Thyroid gland (tissue), 4 donors: ENCODE measurements around the gene ABCC8. TPM values are rescaled to one million over a fixed set of nuclear protein-coding genes. Genes with fewer than 3 reads are reported as not detected.

Experiments
- DNase-seq, 2 donors: peaks; one replicate each; pipeline ENCODE4 v3.0.0-alpha.2; 2019
- H3K27ac ChIP-seq, 3 donors: fragments of 200-600 bp; sonication (generic); 1 replicate in 2 of 3; 2 replicates in 1 of 3; pipeline ENCODE4 v1.5.1; 2016 to 2019; ENCODE audit warnings: mild to moderate bottlenecking in 1 of 3, moderate library complexity in 1 of 3
- H3K27me3 ChIP-seq: fragments of 200-600 bp; sonication (generic); one replicate; pipeline ENCODE4 v1.5.1; 2019
- H3K36me3 ChIP-seq, 2 donors: fragments of 200-600 bp; sonication (generic); one replicate each; pipeline ENCODE4 v1.5.1; 2016 to 2019
- H3K4me1 ChIP-seq, 2 donors: fragments of 200-600 bp; sonication (generic); one replicate each; pipeline ENCODE4 v1.5.1; 2017 to 2019
- H3K4me3 ChIP-seq, 3 donors: fragments of 200-600 bp; sonication (generic); replicated peaks in 1 of 3; 1 replicate in 2 of 3; 2 replicates in 1 of 3; pipeline ENCODE4 v1.5.1; 2016; ENCODE audit warnings: mild to moderate bottlenecking in 1 of 3
- H3K9me3 ChIP-seq: fragments of 200-600 bp; sonication (generic); one replicate; pipeline ENCODE4 v1.5.1; 2017
- POLR2A ChIP-seq, 2 donors: fragments of 450-650 bp; IDR thresholded peaks; one replicate each; pipeline ENCODE4 v1.6.1; 2017; ENCODE audit warnings: antibody characterized with exemption in 2 of 2, mild to moderate bottlenecking in 2 of 2, moderate library complexity in 1 of 2
- WGBS, 2 donors: methylation state at CpG; one replicate each; pipeline ENCODE4 v1.1.5; 2017; 5-methylcytosine and 5-hydroxymethylcytosine counted together
- intact Hi-C: fragments of 100-400 bp; cut with DNase I; formaldehyde crosslinking; loops from one replicate; pipeline ENCODE4 v1.15.1; 2023
- total RNA-seq, 4 donors: library from RNA; depleted of rRNA; stranded (reverse); fragments of >200 nt; gene quantifications; one replicate each; pipeline ENCODE4 v1.2.3, GENCODE V29; 2016
- TF ChIP-seq, protein P1 (sequence below), 6 experiments: fragments of 200-600 bp in 3 of 6; fragments of 450-650 bp in 3 of 6; sonication (generic) in 3 of 6; IDR thresholded peaks; one replicate each; pipeline ENCODE4 v1.5.1; 2016 to 2019; ENCODE audit warnings: antibody characterized with exemption in 6 of 6, mild to moderate bottlenecking in 2 of 6, inconsistent platforms in 1 of 6, moderate library complexity in 1 of 6

Gene ABCC8
- total RNA-seq, 4 donors from 2014 or later, result 10.9 to 19.1 (median 15.1) TPM

GRCh38 chr11:17410606-17411379, 65.9 kb downstream of the ABCC8 start:
- 68 to 72% methylated on average over 11 of the region's 11 CpGs for WGBS, 2 donors
- no peak overlapping the region for H3K27ac ChIP-seq
- no peaks in the 10 kb centered on the region for H3K27me3 ChIP-seq
- intact Hi-C loops, result no loop called here
- H3K4me3 ChIP-seq, result no peak overlapping the region
- no peaks in the 10 kb centered on the region for H3K9me3 ChIP-seq
- no peaks in the 10 kb centered on the region for H3K36me3 ChIP-seq
- H3K4me1 ChIP-seq, result peaks cover 36 to 43% of the 10 kb centered on the region in 2 donors
- no peak for DNase-seq
- TF ChIP-seq, protein P1, sequence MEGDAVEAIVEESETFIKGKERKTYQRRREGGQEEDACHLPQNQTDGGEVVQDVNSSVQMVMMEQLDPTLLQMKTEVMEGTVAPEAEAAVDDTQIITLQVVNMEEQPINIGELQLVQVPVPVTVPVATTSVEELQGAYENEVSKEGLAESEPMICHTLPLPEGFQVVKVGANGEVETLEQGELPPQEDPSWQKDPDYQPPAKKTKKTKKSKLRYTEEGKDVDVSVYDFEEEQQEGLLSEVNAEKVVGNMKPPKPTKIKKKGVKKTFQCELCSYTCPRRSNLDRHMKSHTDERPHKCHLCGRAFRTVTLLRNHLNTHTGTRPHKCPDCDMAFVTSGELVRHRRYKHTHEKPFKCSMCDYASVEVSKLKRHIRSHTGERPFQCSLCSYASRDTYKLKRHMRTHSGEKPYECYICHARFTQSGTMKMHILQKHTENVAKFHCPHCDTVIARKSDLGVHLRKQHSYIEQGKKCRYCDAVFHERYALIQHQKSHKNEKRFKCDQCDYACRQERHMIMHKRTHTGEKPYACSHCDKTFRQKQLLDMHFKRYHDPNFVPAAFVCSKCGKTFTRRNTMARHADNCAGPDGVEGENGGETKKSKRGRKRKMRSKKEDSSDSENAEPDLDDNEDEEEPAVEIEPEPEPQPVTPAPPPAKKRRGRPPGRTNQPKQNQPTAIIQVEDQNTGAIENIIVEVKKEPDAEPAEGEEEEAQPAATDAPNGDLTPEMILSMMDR (IDR thresholded peaks at IDR 0.05), result no peak

GRCh38 chr11:17408641-17409040, 68.0 kb downstream of the ABCC8 start:
- Histone ChIP-seq H3K4me3 (no peak overlapping the region), H3K4me1 (peaks cover 51 to 60% of the 10 kb centered on the region in 2 donors), H3K36me3 (no peaks in the 10 kb centered on the region), H3K9me3 (no peaks in the 10 kb centered on the region), H3K27me3 (no peaks in the 10 kb centered on the region), H3K27ac (peak overlapping the region; percentile 87 to 98 (median 93))
- TF ChIP-seq POLR2A (IDR thresholded peaks at IDR 0.05), result no peak
- TF ChIP-seq, protein P1 (IDR thresholded peaks at IDR 0.05), result no peak
- intact Hi-C loops, result no loop called here
- WGBS, 2 donors, result 68% methylated on average over 7 of the region's 7 CpGs
- DNase-seq, result peak; percentile 53 to 76

- TF ChIP-seq POLR2A (IDR thresholded peaks at IDR 0.05), result peak in 1 of 2 donors; percentile 23
- TF ChIP-seq, protein P1 (IDR thresholded peaks at IDR 0.05), result no peak
- DNase-seq, result peak; percentile 76 to 79
- intact Hi-C loops, result no loop called here
- 46 to 55% methylated on average over 2 of the region's 2 CpGs for WGBS, 2 donors
- H3K9me3 ChIP-seq, result no peaks in the 10 kb centered on the region
- H3K4me3 ChIP-seq, result no peak overlapping the region
- peak overlapping the region; percentile 93 to 98 (median 98) for H3K27ac ChIP-seq
- H3K4me1 ChIP-seq, result peaks cover 52 to 62% of the 10 kb centered on the region in 2 donors
- no peaks in the 10 kb centered on the region for H3K27me3 ChIP-seq
- no peaks in the 10 kb centered on the region for H3K36me3 ChIP-seq
These were observed 68.6 kb downstream of the ABCC8 start for GRCh38 chr11:17408026-17408425.

GRCh38 chr11:17407575-17407974, 69.1 kb downstream of the ABCC8 start:
- intact Hi-C loops, result no loop called here
- 51 to 63% methylated on average over 2 of the region's 2 CpGs for WGBS, 2 donors

DNA sequence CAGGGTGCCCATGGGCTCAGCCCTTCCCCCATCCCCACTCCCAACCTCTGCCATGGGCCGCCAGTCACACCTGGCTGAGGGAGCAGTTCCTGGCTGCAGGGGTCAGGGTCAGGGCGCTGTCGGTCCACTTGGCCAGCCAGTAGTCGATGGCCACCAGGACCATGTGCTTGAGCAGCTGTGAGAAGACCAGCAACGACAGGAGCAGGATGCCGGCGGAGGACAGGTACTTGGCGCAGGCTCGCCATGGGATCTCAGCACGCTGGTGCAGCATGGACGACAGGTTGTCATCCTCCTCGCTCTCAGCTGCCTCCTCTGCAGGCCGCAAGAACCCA, 69.9 kb downstream of the ABCC8 start:
- peak in 1 of 2 donors; percentile 50 for DNase-seq
- H3K27ac ChIP-seq, result peak overlapping the region; percentile 93 to 98 (median 98)
- intact Hi-C loops, result no loop called here
- 95 to 96% methylated on average over 10 to 12 of the region's 13 CpGs for WGBS, 2 donors
- H3K36me3 ChIP-seq, result no peaks in the 10 kb centered on the region
- H3K9me3 ChIP-seq, result no peaks in the 10 kb centered on the region
- H3K4me3 ChIP-seq, result no peak overlapping the region
- H3K27me3 ChIP-seq, result no peaks in the 10 kb centered on the region
- TF ChIP-seq, protein P1 (IDR thresholded peaks at IDR 0.05), result no peak
- TF ChIP-seq POLR2A (IDR thresholded peaks at IDR 0.05), result no peak
- H3K4me1 ChIP-seq, result peaks cover 56 to 70% of the 10 kb centered on the region in 2 donors

More at GRCh38 chr11:17407575-17407974, 69.1 kb downstream of the ABCC8 start:
- TF ChIP-seq, protein P1 (IDR thresholded peaks at IDR 0.05), result no peak
- no peak for TF ChIP-seq POLR2A (IDR thresholded peaks at IDR 0.05)
- Histone ChIP-seq H3K9me3 (no peaks in the 10 kb centered on the region), H3K4me1 (peaks cover 56 to 66% of the 10 kb centered on the region in 2 donors), H3K4me3 (no peak overlapping the region), H3K36me3 (no peaks in the 10 kb centered on the region), H3K27ac (peak overlapping the region; percentile 93 to 98 (median 98)), H3K27me3 (no peaks in the 10 kb centered on the region)
- peak; percentile 57 to 74 for DNase-seq
